ENCODE measurements around the gene TTYH1. TPM values are rescaled to one million over a fixed set of nuclear protein-coding genes. Genes with fewer than 3 reads are reported as not detected.

The TTYH1 gene
- total and polyA plus RNA-seq, 9 of the 15 experiments (the other 6 are each of a cell fraction or from before 2014, with no cell fraction given) = 0.08 TPM; not detected in 8

DNA sequence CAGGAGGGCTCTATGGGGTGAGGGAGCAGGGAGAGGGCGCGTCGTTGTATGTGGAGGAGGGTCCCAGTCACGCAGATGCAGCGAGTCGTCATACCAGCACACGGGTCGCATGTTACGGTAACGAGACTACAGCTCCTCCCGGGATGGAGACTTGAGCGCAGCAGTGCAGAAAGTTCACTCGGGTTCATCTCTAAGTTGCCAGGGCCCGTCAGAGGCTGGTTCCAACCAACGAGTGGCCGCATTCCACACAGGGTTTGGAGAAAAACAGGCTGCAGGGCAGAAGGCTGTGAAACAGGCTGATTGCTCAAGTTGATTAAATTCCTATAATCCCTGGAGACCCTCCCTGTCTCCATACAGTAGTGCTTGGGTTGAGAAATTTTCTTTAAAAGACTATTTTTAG, 21.9 kb upstream of the TTYH1 start:
- ChIA-PET CTCF (ENCODE audit: low intra/inter-chr PET ratio) (no interaction called here), POLR2A (interaction anchor here (0.8 kb wide), 1 partner anchor 214 kb away, joined by 3 read pairs; no protein-coding TSS in a partner anchor)
- Histone ChIP-seq H3K9ac (ENCODE audit: insufficient read depth in 1 of 2, low read depth in 2 of 2, low read length in 2 of 2) (no peak overlapping the region), H3K9me3 (replicated peaks; ENCODE audit: control insufficient read depth, insufficient read depth, low read depth, low read length) (no peaks in the 10 kb centered on the region; the same call in 1 of the 2 replicates), H3K27me3 (ENCODE audit: control insufficient read depth in 2 of 2, insufficient read depth in 2 of 2, low read length in 2 of 2) (peaks cover 22 to 23% of the 10 kb centered on the region in 2 experiments; a peak in 4 of 5 replicates), H4K20me1 (replicated peaks; ENCODE audit: control insufficient read depth, insufficient read depth, low read length) (no peaks in the 10 kb centered on the region), H3K79me2 (ENCODE audit: control insufficient read depth, insufficient read depth, low read length) (no peaks in the 10 kb centered on the region), H3K4me3 (no peak overlapping the region), H3K36me3 (ENCODE audit: control insufficient read depth, insufficient read depth, low read length) (no peaks in the 10 kb centered on the region), H3K4me2 (ENCODE audit: insufficient read depth, low read length) (no peak overlapping the region), H3K27ac (ENCODE audit: extremely low read depth, low read depth, low read length) (no peak overlapping the region), H3K4me1 (replicated peaks in 1 of 2; ENCODE audit: control insufficient read depth in 2 of 2, insufficient read depth in 2 of 2, low read length in 2 of 2) (no peaks in the 10 kb centered on the region), H2AFZ (ENCODE audit: low read depth, low read length) (no peak overlapping the region), H3K9me1 (ENCODE audit: control insufficient read depth, insufficient read depth, low read length) (no peaks in the 10 kb centered on the region)
- DNase-seq (ENCODE audit: extremely low read depth in 1 of 4, low spot score in 3 of 4) (no peak), ATAC-seq (no peak), FAIRE-seq (no peak)
- intact Hi-C loops (cut with micrococcal nuclease) = no loop called here
- TF ChIP-seq, protein P1, sequence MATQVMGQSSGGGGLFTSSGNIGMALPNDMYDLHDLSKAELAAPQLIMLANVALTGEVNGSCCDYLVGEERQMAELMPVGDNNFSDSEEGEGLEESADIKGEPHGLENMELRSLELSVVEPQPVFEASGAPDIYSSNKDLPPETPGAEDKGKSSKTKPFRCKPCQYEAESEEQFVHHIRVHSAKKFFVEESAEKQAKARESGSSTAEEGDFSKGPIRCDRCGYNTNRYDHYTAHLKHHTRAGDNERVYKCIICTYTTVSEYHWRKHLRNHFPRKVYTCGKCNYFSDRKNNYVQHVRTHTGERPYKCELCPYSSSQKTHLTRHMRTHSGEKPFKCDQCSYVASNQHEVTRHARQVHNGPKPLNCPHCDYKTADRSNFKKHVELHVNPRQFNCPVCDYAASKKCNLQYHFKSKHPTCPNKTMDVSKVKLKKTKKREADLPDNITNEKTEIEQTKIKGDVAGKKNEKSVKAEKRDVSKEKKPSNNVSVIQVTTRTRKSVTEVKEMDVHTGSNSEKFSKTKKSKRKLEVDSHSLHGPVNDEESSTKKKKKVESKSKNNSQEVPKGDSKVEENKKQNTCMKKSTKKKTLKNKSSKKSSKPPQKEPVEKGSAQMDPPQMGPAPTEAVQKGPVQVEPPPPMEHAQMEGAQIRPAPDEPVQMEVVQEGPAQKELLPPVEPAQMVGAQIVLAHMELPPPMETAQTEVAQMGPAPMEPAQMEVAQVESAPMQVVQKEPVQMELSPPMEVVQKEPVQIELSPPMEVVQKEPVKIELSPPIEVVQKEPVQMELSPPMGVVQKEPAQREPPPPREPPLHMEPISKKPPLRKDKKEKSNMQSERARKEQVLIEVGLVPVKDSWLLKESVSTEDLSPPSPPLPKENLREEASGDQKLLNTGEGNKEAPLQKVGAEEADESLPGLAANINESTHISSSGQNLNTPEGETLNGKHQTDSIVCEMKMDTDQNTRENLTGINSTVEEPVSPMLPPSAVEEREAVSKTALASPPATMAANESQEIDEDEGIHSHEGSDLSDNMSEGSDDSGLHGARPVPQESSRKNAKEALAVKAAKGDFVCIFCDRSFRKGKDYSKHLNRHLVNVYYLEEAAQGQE (IDR thresholded peaks at IDR 0.05; ENCODE audit: borderline replicate concordance) = no peak
- TF ChIP-seq, protein P1 (CRISPR knock-in tag; IDR thresholded peaks at IDR 0.05; ENCODE audit: low read depth) = no peak
- TF ChIP-seq NCOR1 (IDR thresholded peaks at IDR 0.05) = no peak
- no peak for TF ChIP-seq SIX5 (IDR thresholded peaks at IDR 0.05; ENCODE audit: borderline replicate concordance in 1 of 2, insufficient read depth in 1 of 2, low read depth in 1 of 2, low read length in 2 of 2)
- under 1% methylated on average over 16 of the region's 16 CpGs for WGBS (ENCODE audit: insufficient coverage, low coverage, missing lambda C conversion rate)
- BruUV-seq (replicated peaks) = no TSS peak
- in situ Hi-C loops (cut with MboI) = no loop called here

All from K562 (cell line).